HG02943 (cell line): ENCODE measurements around the gene DOCK8.
"Not testable (repeated sequence)": the region's sequence is repeated elsewhere in the genome, so short reads cannot be mapped to it uniquely, and the experiment has no call there.

ENCODE experiments used
- ATAC-seq: cut with Tn5 transposase; IDR thresholded peaks from one replicate; pipeline ENCODE4 v1.9.1; 2021; ENCODE audit warnings: mild to moderate bottlenecking, low read depth, moderate library complexity; ENCODE audit not compliant: unreplicated experiment

DOCK8 gene

GRCh38 chr9:214648-215493, at the start of gene DOCK8:
Gene DOCK8, plus strand, starts transcription at chr9:214865. Its CDS starts 112 bp downstream, at chr9:214977.
- ATAC-seq = peak; percentile 69

DNA sequence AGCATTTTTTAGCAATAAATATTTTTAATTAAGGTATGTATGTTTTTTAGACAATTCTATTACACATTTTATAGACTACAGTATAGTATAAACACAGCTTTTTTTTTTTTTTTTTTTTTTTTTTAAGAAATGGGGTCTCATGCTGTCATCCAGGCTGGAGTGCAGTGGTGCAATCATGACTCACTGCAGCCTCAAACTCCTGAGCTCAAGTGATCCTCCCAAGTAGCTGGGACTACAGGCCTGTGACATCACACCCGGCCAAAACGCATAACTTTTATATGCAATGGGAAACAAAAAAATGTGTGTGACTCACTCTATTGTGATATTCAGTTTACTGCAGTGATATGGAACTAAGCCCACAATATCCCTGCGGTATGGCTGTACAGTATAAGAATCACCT, 44.9 kb upstream of the DOCK8 start:
- not testable (repeated sequence) for ATAC-seq

DNA sequence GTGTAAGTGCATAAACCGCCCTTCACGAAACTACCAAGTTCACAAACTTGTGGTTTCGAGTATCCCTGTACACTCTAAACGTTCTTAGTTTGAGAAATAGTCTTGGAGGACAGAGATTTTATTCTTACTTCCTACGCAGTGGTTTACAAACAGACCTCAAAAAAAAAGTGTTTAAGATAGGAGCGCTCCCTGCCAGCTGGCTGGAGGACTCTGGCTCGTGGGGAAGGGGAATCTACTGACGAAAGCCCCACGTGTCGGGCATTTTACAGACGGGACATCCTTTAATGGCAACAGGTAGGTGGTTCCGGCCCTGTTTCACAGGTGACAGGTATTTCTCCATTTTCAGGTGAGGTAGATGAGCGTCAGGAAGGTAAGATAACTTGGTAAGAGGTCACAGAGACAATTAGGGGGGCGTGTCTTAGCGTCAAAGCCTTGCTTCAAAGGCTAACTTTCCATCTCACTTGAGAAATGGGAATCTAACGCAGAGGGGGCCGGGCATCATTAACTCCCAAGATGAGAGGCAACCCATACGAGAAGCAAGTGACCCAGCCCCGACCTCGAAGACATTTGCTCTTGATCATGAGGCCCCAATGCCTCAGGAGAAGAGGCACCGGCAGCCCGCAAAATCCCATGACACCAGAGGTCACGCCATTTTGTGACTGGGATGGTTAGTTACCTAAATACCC, 36.4 kb upstream of the DOCK8 start:
- ATAC-seq = not testable (repeated sequence)

GRCh38 chr9:178970-179383, 35.7 kb upstream of the DOCK8 start, which contains the start of gene ZNG1A:
Gene ZNG1A, minus strand, starts transcription at chr9:179056. Its CDS starts 87 bp downstream, at chr9:178969.
- not testable (repeated sequence) for ATAC-seq

GRCh38 chr9:199601-200000, 15.1 kb upstream of the DOCK8 start:
- not testable (repeated sequence) for ATAC-seq

DNA sequence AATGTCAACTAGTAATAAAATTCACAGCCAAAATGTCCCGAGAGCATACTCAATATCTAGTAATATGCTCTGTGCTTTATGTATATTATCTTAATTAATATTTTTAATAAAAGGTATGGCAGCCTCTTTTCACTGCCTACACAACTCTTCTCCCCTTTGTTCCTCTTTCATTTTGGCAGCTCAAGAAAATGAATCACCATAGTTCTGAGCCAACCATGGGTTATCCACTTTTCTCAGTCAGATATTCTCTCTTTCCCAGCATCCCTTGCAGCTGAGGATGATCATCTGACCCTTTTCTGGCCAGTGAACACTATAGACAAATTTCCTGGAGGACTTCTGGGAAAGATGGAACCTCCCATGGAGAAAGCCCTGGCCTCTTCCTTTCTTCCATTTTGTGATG, 8.2 kb upstream of the DOCK8 start:
- no peak for ATAC-seq

- no peak for ATAC-seq
Observed at GRCh38 chr9:209143-209758, 5.4 kb upstream of the DOCK8 start.

DNA sequence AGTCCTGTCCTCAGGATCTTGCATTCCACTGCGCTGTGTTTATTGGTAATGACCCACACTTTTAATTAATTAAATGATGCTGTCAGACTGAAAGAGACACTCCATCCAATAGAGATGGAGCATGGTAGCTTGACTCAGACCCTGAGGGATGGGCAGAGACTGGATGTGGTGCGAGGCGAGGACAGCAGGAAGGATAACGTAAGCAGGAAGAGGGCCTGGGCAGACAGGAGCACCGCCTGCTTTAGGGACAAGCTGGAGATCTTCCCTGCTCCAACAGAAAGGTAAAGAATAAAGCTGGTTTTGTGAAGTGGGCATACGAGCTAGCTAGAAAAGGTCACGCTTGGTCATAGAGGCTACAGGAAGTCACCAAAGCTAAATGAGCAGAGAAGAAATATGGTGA, 3.6 kb upstream of the DOCK8 start:
- no peak for ATAC-seq

- ATAC-seq = no peak
Observed at GRCh38 chr9:211557-211956, 3.1 kb upstream of the DOCK8 start.

DNA sequence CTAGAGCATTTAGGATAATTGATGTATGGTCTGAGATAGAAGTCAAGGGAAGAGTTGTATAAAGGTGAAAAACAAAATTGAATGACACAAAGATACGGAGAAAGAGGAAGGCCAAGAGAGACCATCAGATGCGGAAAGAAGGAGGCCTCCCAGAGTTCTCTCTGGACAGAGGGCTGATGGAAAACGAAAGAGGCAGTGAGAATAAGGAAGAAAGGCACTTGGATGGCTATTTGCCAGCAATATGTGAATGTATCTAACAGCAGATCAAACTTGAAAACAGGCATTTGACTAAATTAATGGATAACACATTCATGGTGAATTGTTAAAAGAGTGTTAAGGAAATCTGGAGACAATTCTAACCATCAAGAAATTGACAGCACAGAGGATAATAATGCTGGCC, 2.4 kb upstream of the DOCK8 start:
- ATAC-seq = no peak

DNA sequence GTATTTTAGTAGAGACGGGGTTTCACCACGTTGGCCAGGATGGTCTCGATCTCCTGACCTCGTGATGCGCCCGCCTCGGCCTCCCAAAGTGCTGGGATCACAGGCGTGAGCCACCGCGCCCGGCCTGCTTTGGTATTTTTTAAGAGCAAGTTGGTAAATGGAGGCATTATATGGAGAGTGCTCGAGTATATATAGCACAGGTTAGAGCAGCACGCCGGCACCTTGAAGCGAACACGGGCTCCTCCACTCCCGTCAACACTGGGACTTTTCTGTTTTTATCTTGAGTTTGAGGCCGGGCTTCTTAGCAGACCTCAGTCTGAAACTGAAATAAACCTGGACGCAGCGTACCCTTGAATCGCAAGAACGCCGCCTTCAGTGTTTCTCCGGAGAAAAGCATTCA, 764 bp upstream of the DOCK8 start:
- not testable (repeated sequence) for ATAC-seq

DNA sequence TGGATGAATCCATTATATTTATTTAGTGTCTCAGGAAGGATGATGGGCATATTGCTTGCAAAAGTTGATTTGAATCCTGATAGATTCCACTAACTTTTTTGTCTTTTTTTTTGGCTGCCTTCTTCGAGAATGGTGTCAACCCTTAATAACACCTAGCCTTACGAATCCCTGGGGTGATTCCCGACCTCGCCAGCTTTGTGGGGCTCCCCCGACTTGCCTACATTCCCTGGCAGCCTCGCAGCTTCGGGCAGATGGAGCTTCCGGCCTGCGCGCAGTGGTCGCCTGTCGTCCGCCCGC, 366 bp upstream of the DOCK8 start:
- ATAC-seq = no peak

DNA sequence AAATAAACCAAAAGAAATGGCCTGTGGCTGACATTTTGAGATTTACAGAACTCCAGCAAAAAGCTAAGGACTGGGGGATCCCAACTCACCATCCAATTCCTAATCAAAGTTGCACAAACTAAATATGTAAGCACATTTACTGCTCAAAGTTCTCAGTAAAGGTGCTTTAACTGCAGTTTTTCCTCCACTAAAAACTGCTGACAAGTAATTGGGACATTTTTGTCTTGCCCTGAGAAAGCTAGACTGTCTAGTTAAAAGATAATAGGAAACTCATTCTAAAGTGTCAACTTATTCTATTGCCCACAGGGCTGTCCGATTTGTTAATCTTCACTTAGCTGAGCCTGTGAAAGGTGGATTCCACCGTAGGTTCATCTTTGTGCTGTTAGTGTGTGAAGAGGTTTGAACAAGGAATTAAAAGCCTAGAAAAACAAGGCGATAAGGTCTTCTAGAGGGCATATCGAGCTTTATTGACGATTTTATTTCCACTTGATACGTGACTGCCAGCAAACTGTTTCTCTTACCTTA, 1.0 kb downstream of the DOCK8 start:
- ATAC-seq = no peak

DNA sequence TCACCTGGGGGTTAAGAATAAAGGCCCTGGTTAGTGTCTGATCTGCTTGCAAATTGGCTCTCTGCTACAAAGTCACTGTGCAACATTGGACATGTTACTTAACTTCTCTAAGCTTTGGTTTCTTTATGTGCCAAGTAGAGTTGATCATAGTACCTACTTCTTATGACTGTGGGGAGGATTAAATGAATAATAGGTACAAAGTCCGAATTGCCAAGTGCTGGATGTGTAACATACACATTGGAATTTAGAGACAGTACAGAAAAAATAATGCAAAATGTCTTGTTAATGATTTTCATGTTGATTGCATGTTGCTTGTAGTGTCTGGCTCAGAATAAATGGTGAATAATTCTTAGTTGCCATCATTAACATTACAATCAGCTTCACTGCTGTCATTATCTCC, 2.2 kb downstream of the DOCK8 start:
- no peak for ATAC-seq

- no peak for ATAC-seq
Observed at GRCh38 chr9:217950-218349, 3.3 kb downstream of the DOCK8 start.

- not testable (repeated sequence) for ATAC-seq
Observed at GRCh38 chr9:219036-219435, 4.4 kb downstream of the DOCK8 start.

GRCh38 chr9:219670-220365, 5.2 kb downstream of the DOCK8 start:
- no peak for ATAC-seq

GRCh38 chr9:221989-222776, 7.5 kb downstream of the DOCK8 start:
- ATAC-seq = no peak

DNA sequence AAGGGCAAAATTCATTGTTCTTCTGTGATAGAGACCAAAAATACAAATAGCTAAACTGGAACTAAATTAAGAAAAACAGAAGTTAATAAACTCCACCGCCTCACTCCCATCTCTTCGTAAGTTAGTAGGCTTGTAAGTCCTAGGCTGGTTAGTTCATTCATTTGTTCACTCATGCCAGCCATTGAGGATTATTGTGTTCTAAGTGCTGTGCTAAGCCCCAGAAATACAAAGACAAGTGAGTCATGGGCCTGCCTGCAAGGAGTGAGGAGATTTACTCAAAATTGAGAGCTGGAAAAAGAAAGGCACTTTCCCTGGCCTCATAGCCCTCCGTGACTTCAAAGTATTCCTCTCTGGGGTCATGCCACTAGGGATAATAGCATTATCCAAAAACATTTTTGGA, 8.5 kb downstream of the DOCK8 start:
- no peak for ATAC-seq

DNA sequence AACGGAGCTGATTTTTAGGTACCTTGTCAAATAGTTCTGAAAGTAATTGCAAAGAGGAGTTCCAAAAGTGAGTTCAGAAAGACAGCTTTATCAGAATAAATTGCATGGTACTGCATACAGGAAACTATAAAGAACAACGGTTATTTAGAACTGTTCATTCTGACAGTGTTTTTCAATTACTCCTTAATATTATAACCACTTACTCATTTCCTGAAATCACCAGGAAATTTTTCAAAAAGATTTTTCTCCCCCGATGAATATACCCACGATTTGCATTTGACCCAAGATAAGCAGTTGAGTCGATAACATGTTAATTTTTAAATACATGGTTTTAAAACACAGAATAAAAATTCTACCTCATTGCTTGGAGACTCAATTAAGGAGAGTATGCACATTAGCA, 9.4 kb downstream of the DOCK8 start:
- no peak for ATAC-seq
